GM13976 (cell line): ENCODE measurements around the gene CCDC149.

Experiments used
- DNase-seq: peaks from one replicate; pipeline ENCODE4 v3.0.0; 2012; ENCODE audit warnings: low spot score
- in situ Hi-C: fragments of 300-500 bp; cut with MboI; formaldehyde crosslinking; loops from one replicate; pipeline ENCODE4 v1.12.0; 2022; ENCODE audit warnings: low sequenced_read_pairs, mixed read lengths, inconsistent platforms; ENCODE audit not compliant: unreplicated experiment
- TF ChIP-seq, protein P1 (sequence below): IDR thresholded peaks from 2 replicates; pipeline ENCODE4 v1.5.1; 2012; ENCODE audit warnings: borderline replicate concordance, mild to moderate bottlenecking; ENCODE audit not compliant: insufficient read depth; ENCODE audit errors: extremely low read depth, missing control alignments, control extremely low read depth

Gene CCDC149

DNA sequence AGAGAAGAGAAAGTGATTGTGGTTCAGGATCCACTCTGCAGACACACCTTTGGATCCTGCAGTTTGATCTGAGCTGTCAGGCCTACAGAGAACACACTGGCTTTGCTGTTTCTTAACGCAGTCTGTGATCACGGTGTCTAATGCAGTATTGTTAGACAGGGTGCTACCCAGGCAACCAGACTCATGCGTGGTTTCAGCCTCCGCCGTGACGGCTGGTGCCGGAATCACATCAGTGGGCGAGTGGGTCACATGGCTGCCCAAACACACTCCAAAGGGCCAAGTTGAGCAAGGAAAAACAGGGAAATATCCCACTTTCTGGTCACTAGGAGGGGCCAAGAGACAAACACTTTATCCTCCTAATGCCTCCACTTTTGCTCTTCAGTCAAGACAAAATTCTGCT lies 27.5 kb downstream of the CCDC149 start:
- in situ Hi-C loops, result no loop called here
- TF ChIP-seq, protein P1, sequence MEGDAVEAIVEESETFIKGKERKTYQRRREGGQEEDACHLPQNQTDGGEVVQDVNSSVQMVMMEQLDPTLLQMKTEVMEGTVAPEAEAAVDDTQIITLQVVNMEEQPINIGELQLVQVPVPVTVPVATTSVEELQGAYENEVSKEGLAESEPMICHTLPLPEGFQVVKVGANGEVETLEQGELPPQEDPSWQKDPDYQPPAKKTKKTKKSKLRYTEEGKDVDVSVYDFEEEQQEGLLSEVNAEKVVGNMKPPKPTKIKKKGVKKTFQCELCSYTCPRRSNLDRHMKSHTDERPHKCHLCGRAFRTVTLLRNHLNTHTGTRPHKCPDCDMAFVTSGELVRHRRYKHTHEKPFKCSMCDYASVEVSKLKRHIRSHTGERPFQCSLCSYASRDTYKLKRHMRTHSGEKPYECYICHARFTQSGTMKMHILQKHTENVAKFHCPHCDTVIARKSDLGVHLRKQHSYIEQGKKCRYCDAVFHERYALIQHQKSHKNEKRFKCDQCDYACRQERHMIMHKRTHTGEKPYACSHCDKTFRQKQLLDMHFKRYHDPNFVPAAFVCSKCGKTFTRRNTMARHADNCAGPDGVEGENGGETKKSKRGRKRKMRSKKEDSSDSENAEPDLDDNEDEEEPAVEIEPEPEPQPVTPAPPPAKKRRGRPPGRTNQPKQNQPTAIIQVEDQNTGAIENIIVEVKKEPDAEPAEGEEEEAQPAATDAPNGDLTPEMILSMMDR, result no peak
- DNase-seq, result no peak

DNA sequence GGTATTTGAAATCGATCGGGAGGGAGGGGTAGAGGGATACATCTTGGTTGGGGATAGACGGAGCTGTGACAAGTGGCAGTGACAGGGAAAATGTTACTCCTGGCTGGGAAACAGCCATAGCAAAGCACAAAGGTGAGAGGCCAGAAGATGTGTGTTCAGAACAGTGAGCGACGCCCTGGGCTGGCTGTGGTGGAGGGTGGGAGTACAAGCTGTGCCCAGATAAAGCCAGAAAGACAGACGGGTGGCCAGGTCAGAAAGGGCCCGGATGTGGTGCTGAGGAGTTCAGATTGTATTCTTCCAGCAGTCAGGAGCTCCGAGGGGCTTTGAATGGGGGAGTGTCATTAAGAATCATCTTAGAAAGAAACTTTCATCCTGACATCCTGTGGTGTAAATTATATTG lies 27.9 kb downstream of the CCDC149 start:
- no peak for DNase-seq
- TF ChIP-seq, protein P1, result no peak
- in situ Hi-C loops, result no loop called here

DNA sequence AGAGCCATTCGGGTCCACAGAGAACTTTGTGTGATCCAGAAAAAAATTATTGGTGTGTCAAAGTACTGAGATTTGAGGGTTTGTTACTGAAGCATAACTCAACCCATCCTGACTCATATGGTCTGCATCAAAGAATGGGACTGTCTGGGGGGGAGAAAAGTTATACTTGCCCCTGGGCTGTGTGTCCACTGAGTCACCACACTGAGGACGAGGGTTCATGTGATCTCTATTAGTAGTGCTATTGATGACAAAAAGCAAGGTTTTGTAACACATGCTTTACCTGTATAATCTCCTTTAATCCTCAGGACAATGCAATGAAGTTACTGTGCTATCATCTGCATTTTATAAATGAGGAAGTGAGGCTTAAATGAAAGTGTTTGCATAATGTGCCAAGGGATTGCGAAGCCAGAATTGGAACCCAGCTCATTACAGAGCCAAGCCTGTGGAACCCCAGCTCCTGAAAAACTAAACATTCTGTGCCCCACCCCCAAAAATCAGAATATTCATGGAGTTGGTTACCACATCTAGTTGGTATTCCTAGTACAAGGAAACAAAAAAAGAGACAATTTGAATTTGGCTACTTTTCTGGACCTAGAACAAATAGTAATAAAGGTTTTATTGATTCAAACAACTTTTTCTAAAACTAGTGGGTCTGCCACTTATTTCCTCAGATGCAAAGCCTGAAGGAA lies 31.2 kb downstream of the CCDC149 start:
- in situ Hi-C loops, result no loop called here
- TF ChIP-seq, protein P1, result no peak
- DNase-seq, result no peak

DNA sequence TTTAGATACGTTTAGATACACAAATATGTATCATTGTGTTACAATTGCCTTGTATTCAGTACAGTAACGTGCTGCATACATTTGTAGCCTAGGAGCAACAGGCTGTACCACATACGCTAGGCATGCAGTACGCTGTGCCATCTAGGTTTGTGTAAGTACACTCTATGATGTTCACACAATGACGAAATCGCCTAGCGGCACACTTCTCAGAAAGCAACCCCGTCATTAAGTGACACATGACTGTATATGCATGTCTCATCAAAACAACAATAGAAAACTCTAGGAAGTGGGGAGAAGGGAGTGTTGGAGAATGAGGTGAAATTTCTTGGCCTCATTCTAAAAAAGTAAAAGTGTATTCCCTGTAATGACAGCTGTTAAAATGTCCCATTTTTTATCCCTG lies 32.7 kb downstream of the CCDC149 start:
- in situ Hi-C loops, result no loop called here
- TF ChIP-seq, protein P1, result no peak
- no peak for DNase-seq

DNA sequence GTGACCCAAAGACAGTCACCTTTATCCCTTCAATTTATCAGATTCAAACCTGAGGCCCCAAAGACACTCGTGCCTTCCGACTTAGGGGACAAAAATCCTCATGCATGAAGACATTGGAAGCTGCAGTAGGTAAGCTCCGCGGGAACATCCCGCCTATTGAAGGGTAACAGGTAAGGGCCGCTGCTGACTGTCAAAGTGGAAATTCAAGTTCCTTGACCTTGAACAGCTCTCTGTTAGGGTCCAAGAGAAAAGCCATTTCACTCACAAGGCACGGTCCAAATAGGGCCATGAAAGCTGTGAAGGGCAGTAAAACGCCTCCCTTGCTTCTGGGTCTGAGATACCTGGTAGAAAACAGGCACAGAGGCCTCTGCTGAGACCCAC lies 34.2 kb downstream of the CCDC149 start:
- in situ Hi-C loops, result no loop called here
- TF ChIP-seq, protein P1, result no peak
- no peak for DNase-seq

DNA sequence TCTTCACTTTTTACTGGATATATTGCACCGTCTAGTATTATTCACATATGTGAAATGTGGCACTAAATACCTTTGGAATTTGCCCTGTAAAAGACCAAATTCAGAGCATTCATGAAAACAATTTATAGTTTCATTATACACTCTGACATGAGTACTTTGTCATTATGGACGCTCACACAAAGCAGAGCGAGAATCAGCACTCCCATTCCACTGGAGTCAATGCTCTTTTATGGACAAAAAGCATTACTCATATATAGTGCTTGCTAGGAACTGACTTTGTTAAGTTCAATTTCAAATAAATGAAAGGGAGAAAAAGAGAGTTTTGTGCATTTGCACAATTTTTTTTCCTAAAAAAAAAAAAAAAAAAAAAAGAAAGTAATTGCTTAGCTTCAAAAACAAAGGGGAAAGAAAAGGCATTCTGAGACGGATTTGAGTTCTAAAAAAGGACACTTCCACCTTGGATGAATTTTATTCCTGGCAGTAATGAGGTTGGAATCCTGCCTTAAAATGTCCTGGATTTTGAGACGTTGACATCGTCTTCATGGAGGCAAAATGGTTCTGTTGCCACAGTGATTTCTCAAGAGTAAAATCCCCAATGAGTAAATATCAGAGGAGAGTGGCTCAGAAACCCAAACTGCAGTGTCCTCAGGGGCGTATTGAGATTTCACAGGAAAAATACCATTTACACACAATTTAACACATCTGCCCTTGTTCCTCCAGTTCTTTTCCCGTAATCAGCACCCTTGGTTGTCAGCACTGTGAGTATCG lies 34.8 kb downstream of the CCDC149 start:
- TF ChIP-seq, protein P1, result no peak
- DNase-seq, result no peak
- in situ Hi-C loops, result no loop called here

DNA sequence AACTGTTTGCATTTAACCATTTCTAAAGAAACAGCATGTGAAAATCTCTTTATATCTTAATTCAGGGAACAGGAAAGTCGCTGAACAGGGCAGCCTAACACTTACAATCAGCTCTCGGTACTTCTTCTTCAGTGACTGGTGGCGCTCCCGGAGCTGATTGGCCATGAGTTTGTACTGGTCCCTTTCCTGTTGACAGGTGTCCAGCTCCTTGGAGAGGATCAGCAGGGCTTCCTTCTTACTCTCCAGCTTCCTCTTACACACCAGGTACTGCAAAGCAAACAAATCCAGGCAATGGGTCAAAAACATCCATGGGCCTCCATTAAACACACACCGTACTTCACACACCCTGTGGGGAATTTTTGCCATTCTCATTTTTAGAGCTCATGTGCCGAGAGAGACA lies 36.4 kb downstream of the CCDC149 start:
- in situ Hi-C loops, result no loop called here
- TF ChIP-seq, protein P1, result no peak
- DNase-seq, result no peak
